Endothelial cell of umbilical vein (primary cell): ENCODE results near the gene TSPAN15. TPM values are rescaled to one million over a fixed set of nuclear protein-coding genes. Genes with fewer than 3 reads are reported as not detected.
A peak's percentile ranks its signal among the peaks of the same experiment; 100 is the strongest.

Experiments
- BruUV-seq: library from RNA; stranded (reverse); fragments of 400-500 nt; replicated peaks from 2 replicates; lab custom pipeline; 2021; lab: Mats Ljungman, UMichigan
- CTCF ChIA-PET: fragments of 300-600, 350-600 bp; sonication (Branson Sonifier 250); formaldehyde crosslinking; loops from one replicate; lab custom pipeline; 2021; ENCODE audit warnings: antibody characterized with exemption, inconsistent platforms; lab: Charles Lee
- POLR2A ChIA-PET: fragments of 300-600, 350-600 bp; sonication (Branson Sonifier 250); formaldehyde crosslinking; loops from one replicate; lab custom pipeline; 2021; ENCODE audit warnings: antibody characterized with exemption, inconsistent platforms; lab: Charles Lee
- DNase-seq: peaks from one replicate; pipeline ENCODE4 v3.0.0-alpha.2; 2011; ENCODE audit warnings: low read depth, low spot score
- FAIRE-seq: peaks from 2 replicates; lab custom pipeline; 2011; peaks lifted over from hg19 to GRCh38; lab: Jason Lieb, UNC
- H2AFZ ChIP-seq: 2 replicates; pipeline ENCODE4 v1.6.0; 2012; ENCODE audit warnings: low read depth, low read length, control low read depth, inconsistent platforms
- H3K27ac ChIP-seq: 2 replicates; pipeline ENCODE4 v1.5.1; 2011; ENCODE audit warnings: low read depth, mild to moderate bottlenecking, control low read depth, low read length, moderate library complexity; ENCODE audit not compliant: insufficient read depth
- H3K27me3 ChIP-seq, 2 experiments: 2 replicates each; pipeline versions ENCODE4 v1.6.0 to v1.6.1; 2011; ENCODE audit warnings: low read length in 2 of 2, mixed read lengths in 1 of 2; ENCODE audit not compliant: control insufficient read depth in 2 of 2, insufficient read depth in 2 of 2
- H3K36me3 ChIP-seq, 2 experiments: 2 replicates in 1 of 2; 3 replicates in 1 of 2; pipeline ENCODE4 v1.5.1; 2011; ENCODE audit warnings: low read length in 2 of 2, mild to moderate bottlenecking in 1 of 2, moderate library complexity in 1 of 2; ENCODE audit not compliant: control insufficient read depth in 2 of 2, insufficient read depth in 2 of 2; ENCODE audit errors: extremely low read depth in 1 of 2
- H3K4me1 ChIP-seq: 3 replicates; pipeline ENCODE4 v1.5.1; 2011; ENCODE audit warnings: mild to moderate bottlenecking, low read length; ENCODE audit not compliant: control insufficient read depth, insufficient read depth; ENCODE audit errors: extremely low read depth
- H3K4me2 ChIP-seq: 2 replicates; pipeline ENCODE4 v1.6.1; 2011; ENCODE audit warnings: low read length, control low read depth, mixed read lengths; ENCODE audit not compliant: insufficient read depth
- H3K4me3 ChIP-seq, 3 experiments: fragments of 200-600 bp in 1 of 3; sonication (generic), shearing (Covaris generic) in 1 of 3; replicated peaks in 1 of 3; 2 replicates each; pipeline ENCODE4 v1.5.1; 2011 to 2016; ENCODE audit warnings: control low read depth in 3 of 3, low read length in 3 of 3, mild to moderate bottlenecking in 2 of 3, inconsistent platforms in 1 of 3, low read depth in 1 of 3, moderate library complexity in 1 of 3; ENCODE audit not compliant: insufficient read depth in 1 of 3
- H3K79me2 ChIP-seq: 2 replicates; pipeline ENCODE4 v1.6.0; 2012; ENCODE audit warnings: low read length, inconsistent platforms; ENCODE audit not compliant: control insufficient read depth, insufficient read depth
- H3K9ac ChIP-seq: replicated peaks from 2 replicates; pipeline ENCODE3; 2011; ENCODE audit warnings: low read length, control low read depth; ENCODE audit not compliant: insufficient read depth; ENCODE audit errors: extremely low read depth
- H3K9me1 ChIP-seq: replicated peaks from 3 replicates; pipeline ENCODE4 v1.6.0; 2011; ENCODE audit warnings: mild to moderate bottlenecking, low read length; ENCODE audit not compliant: control insufficient read depth, insufficient read depth; ENCODE audit errors: extremely low read depth
- H3K9me3 ChIP-seq: replicated peaks from 2 replicates; pipeline ENCODE4 v1.5.1; 2012; ENCODE audit warnings: low read length, inconsistent platforms; ENCODE audit not compliant: control insufficient read depth, insufficient read depth
- H4K20me1 ChIP-seq: replicated peaks from 2 replicates; pipeline ENCODE3; 2011; ENCODE audit warnings: mild to moderate bottlenecking, low read length; ENCODE audit not compliant: control insufficient read depth, insufficient read depth; ENCODE audit errors: extremely low read depth
- EZH2 ChIP-seq: IDR thresholded peaks from 2 replicates; pipeline ENCODE4 v1.6.1; 2012; ENCODE audit warnings: borderline replicate concordance, low read depth, mild to moderate bottlenecking, moderate library complexity, low read length, inconsistent platforms; ENCODE audit not compliant: severe bottlenecking
- FOS ChIP-seq: IDR thresholded peaks from 2 replicates; pipeline ENCODE4 v1.6.1; 2011; ENCODE audit warnings: mild to moderate bottlenecking, low read length, moderate library complexity, borderline replicate concordance; ENCODE audit not compliant: insufficient read depth
- GATA2 ChIP-seq: IDR thresholded peaks from 2 replicates; pipeline ENCODE4 v1.7.0; 2011; ENCODE audit warnings: low read depth, mild to moderate bottlenecking, moderate library complexity, mixed read lengths, low read length; ENCODE audit not compliant: insufficient read length, insufficient read depth
- JUN ChIP-seq: IDR thresholded peaks from 2 replicates; pipeline ENCODE4 v1.6.1; 2011; ENCODE audit warnings: borderline replicate concordance, low read depth; ENCODE audit not compliant: insufficient read length, insufficient read depth
- MAX ChIP-seq: IDR thresholded peaks from 2 replicates; pipeline ENCODE4 v1.6.1; 2011; ENCODE audit not compliant: insufficient read depth, insufficient read length
- MYC ChIP-seq: IDR thresholded peaks from one replicate; pipeline ENCODE4 v1.6.1; 2011; ENCODE audit warnings: mild to moderate bottlenecking, low read depth, low read length
- POLR2A ChIP-seq: IDR thresholded peaks from 2 replicates; pipeline ENCODE4 v1.6.1; 2012; ENCODE audit warnings: low read depth, mild to moderate bottlenecking, control low read depth, low read length
- POLR2AphosphoS5 ChIP-seq: IDR thresholded peaks from 2 replicates; pipeline ENCODE4 v1.6.1; 2012; ENCODE audit warnings: low read depth, mild to moderate bottlenecking, control low read depth, low read length, moderate library complexity; ENCODE audit not compliant: insufficient read depth
- dilution Hi-C: fragments of 300-500 bp; cut with MboI; formaldehyde crosslinking; loops from one replicate; pipeline ENCODE4 v1.15.0; 2019; ENCODE audit warnings: low sequenced_read_pairs; ENCODE audit not compliant: extremely low pct_ligation_motif_present
- intact Hi-C: fragments of 100-400 bp; cut with micrococcal nuclease; formaldehyde crosslinking; loops from one replicate; pipeline ENCODE4 v1.10.0; 2022
- polyA plus RNA-seq, 4 experiments: library from polyadenylated mRNA; depleted of rRNA in 3 of 4; stranded (reverse) in 3 of 4; unstranded in 1 of 4; fragments of >200 nt; gene quantifications; 2 replicates each; pipeline versions ENCODE4 v1.2.1 to v1.2.3, GENCODE V29; 2011 to 2012; ENCODE audit warnings: missing spikeins in 1 of 4
- total RNA-seq: library from RNA; stranded (reverse); gene quantifications from 2 replicates; pipeline ENCODE4 v1.2.3, GENCODE V29; 2021
- TF ChIP-seq, protein P1 (sequence below), 2 donors: IDR thresholded peaks; 1 replicate in 1 of 2; 2 replicates in 1 of 2; pipeline ENCODE4 v1.5.1; 2011; ENCODE audit warnings: low read length in 2 of 2, mild to moderate bottlenecking in 2 of 2, moderate library complexity in 2 of 2, control low read depth in 1 of 2, inconsistent platforms in 1 of 2, low read depth in 1 of 2; ENCODE audit not compliant: insufficient read depth in 1 of 2; ENCODE audit errors: extremely low read depth in 1 of 2

The TSPAN15 gene
- total and polyA plus RNA-seq, 2 donors (not counting 3 experiments of a cell fraction or from before 2014, with no cell fraction given): 78.4 to 189 TPM

- TF ChIP-seq POLR2A (no peak), JUN (no peak), POLR2AphosphoS5 (no peak), MAX (no peak), FOS (no peak), GATA2 (no peak), EZH2 (no peak), MYC (no peak)
- TF ChIP-seq, protein P1, sequence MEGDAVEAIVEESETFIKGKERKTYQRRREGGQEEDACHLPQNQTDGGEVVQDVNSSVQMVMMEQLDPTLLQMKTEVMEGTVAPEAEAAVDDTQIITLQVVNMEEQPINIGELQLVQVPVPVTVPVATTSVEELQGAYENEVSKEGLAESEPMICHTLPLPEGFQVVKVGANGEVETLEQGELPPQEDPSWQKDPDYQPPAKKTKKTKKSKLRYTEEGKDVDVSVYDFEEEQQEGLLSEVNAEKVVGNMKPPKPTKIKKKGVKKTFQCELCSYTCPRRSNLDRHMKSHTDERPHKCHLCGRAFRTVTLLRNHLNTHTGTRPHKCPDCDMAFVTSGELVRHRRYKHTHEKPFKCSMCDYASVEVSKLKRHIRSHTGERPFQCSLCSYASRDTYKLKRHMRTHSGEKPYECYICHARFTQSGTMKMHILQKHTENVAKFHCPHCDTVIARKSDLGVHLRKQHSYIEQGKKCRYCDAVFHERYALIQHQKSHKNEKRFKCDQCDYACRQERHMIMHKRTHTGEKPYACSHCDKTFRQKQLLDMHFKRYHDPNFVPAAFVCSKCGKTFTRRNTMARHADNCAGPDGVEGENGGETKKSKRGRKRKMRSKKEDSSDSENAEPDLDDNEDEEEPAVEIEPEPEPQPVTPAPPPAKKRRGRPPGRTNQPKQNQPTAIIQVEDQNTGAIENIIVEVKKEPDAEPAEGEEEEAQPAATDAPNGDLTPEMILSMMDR (IDR thresholded peaks at IDR 0.05; ENCODE audit: extremely low read depth in 1 of 2, insufficient read depth in 1 of 2, low read depth in 1 of 2, low read length in 2 of 2): no peak
- dilution Hi-C loops: no loop called here
- ChIA-PET CTCF (interaction anchor here (0.9 to 3.6 kb wide), 10 partner anchors 13 to 235 kb away, joined by 3 to 86 read pairs (median 13); no protein-coding TSS in a partner anchor), POLR2A (interaction anchor here (1.8 kb wide), 1 partner anchor 12 kb away, joined by 4 read pairs; no protein-coding TSS in a partner anchor)
- H3K4me2 ChIP-seq: no peak overlapping the region
- H3K27me3 ChIP-seq: no peaks in the 10 kb centered on the region
- no peak overlapping the region for H3K9ac ChIP-seq
- no peak for DNase-seq
- no peaks in the 10 kb centered on the region for H3K9me1 ChIP-seq
- H3K79me2 ChIP-seq: no peaks in the 10 kb centered on the region
- H3K27ac ChIP-seq: no peak overlapping the region
- H3K4me1 ChIP-seq: peaks cover 11% of the 10 kb centered on the region
- no TSS peak for BruUV-seq
- no peak overlapping the region for H3K4me3 ChIP-seq
- peaks cover 2 to 3% of the 10 kb centered on the region in 2 experiments for H3K36me3 ChIP-seq
- intact Hi-C loops: no loop called here
- H3K9me3 ChIP-seq: no peaks in the 10 kb centered on the region
- no peaks in the 10 kb centered on the region for H4K20me1 ChIP-seq
- H2AFZ ChIP-seq: no peak overlapping the region
- FAIRE-seq: peak; percentile 28
Measured at GRCh38 chr10:69406302-69406811, 44.9 kb upstream of the TSPAN15 start.
